SU-DHL-6 (cell line): ENCODE results near the gene UBAC2.

Experiments
- H2AFZ ChIP-seq: fragments of 200-600 bp; sonication (generic); 2 replicates; pipeline ENCODE4 v1.6.1; 2014; ENCODE audit warnings: low read depth, mild to moderate bottlenecking, moderate library complexity, mixed read lengths, antibody characterized with exemption, low read length; ENCODE audit not compliant: severe bottlenecking
- H3F3A ChIP-seq: fragments of 200-600 bp; shearing (Covaris generic); 2 replicates; pipeline ENCODE4 v1.6.0; 2016; ENCODE audit warnings: antibody characterized with exemption, mild to moderate bottlenecking; ENCODE audit not compliant: insufficient read depth
- H3K27ac ChIP-seq: fragments of 200-600 bp; sonication (generic); 2 replicates; pipeline ENCODE4 v1.5.1; 2016; ENCODE audit warnings: low read depth, mild to moderate bottlenecking, low read length, moderate library complexity, mixed read lengths
- H3K27me3 ChIP-seq: fragments of 200-600 bp; sonication (generic), shearing (Covaris generic); 2 replicates; pipeline ENCODE4 v1.6.0; 2014; ENCODE audit warnings: mild to moderate bottlenecking, low read length
- H3K36me3 ChIP-seq: fragments of 200-600 bp; sonication (generic); 2 replicates; pipeline ENCODE4 v1.6.1; 2014; ENCODE audit warnings: mild to moderate bottlenecking, low read length, mixed read lengths
- H3K4me2 ChIP-seq: fragments of 300-600, 200-600 bp; shearing (Covaris generic), sonication (generic); 2 replicates; pipeline ENCODE4 v1.6.0; 2014; ENCODE audit warnings: low read length, low read depth, mild to moderate bottlenecking; ENCODE audit not compliant: poor library complexity, severe bottlenecking
- H3K4me3 ChIP-seq: fragments of 200-600 bp; sonication (generic); 2 replicates; pipeline ENCODE4 v1.5.1; 2014; ENCODE audit warnings: antibody characterized with exemption, low read length, mild to moderate bottlenecking, mixed read lengths; ENCODE audit not compliant: insufficient read depth, poor library complexity, severe bottlenecking
- H3K79me2 ChIP-seq: fragments of 200-600 bp; sonication (generic); 2 replicates; pipeline ENCODE4 v1.6.1; 2014; ENCODE audit warnings: mild to moderate bottlenecking, low read length, moderate library complexity; ENCODE audit not compliant: insufficient read depth
- H3K9ac ChIP-seq: fragments of 200-600 bp; sonication (generic); 2 replicates; pipeline ENCODE4 v1.7.0; 2014; ENCODE audit warnings: mild to moderate bottlenecking, low read length
- H3K9me2 ChIP-seq: fragments of 200-600 bp; sonication (generic); replicated peaks from 2 replicates; pipeline ENCODE4 v1.6.1; 2014; ENCODE audit warnings: low read length; ENCODE audit not compliant: insufficient read depth
- H3K9me3 ChIP-seq: fragments of 200-600 bp; sonication (generic); 2 replicates; pipeline ENCODE4 v1.6.1; 2014; ENCODE audit warnings: low read length, mixed read lengths; ENCODE audit not compliant: insufficient read depth
- H4K20me1 ChIP-seq: fragments of 200-600 bp; sonication (generic); 2 replicates; pipeline ENCODE4 v1.6.1; 2014; ENCODE audit warnings: low read depth, mild to moderate bottlenecking, antibody characterized with exemption, low read length, moderate library complexity, mixed read lengths
- CTCF ChIP-seq: fragments of 200-600 bp; sonication (generic); IDR thresholded peaks from one replicate; pipeline ENCODE4 v1.5.1; 2017; ENCODE audit warnings: antibody characterized with exemption, mild to moderate bottlenecking, low read length, moderate library complexity; ENCODE audit not compliant: insufficient read depth, poor library complexity, severe bottlenecking
- EZH2phosphoT487 ChIP-seq: fragments of 200-600 bp; sonication (generic), shearing (Covaris generic); conservative IDR thresholded peaks from 2 replicates; pipeline ENCODE4 v1.6.1; 2018; ENCODE audit warnings: mild to moderate bottlenecking, antibody characterized with exemption, low read length, moderate library complexity, mixed read lengths

The UBAC2 gene

GRCh38 chr13:99405966-99406365 is 205.3 kb downstream of the UBAC2 start:
- H3K79me2 ChIP-seq = no peaks in the 10 kb centered on the region
- H3K27me3 ChIP-seq = no peaks in the 10 kb centered on the region
- H3K36me3 ChIP-seq = no peaks in the 10 kb centered on the region
- H3K4me2 ChIP-seq = no peak overlapping the region
- no peak for TF ChIP-seq EZH2phosphoT487
- no peak for TF ChIP-seq CTCF
- no peak overlapping the region for H3K27ac ChIP-seq
- no peaks in the 10 kb centered on the region for H3K9me3 ChIP-seq
- H3K4me3 ChIP-seq = no peak overlapping the region
- H4K20me1 ChIP-seq = no peaks in the 10 kb centered on the region
- no peak overlapping the region for H3K9ac ChIP-seq
- no peaks in the 10 kb centered on the region for H3K9me2 ChIP-seq
- H2AFZ ChIP-seq = no peak overlapping the region
- H3F3A ChIP-seq = no peaks in the 10 kb centered on the region

GRCh38 chr13:99406799-99407201 is 206.1 kb downstream of the UBAC2 start:
- H3K27me3 ChIP-seq = no peaks in the 10 kb centered on the region
- no peak overlapping the region for H3K27ac ChIP-seq
- H2AFZ ChIP-seq = no peak overlapping the region
- H3K4me3 ChIP-seq = no peak overlapping the region
- no peaks in the 10 kb centered on the region for H3K36me3 ChIP-seq
- H3K9me3 ChIP-seq = no peaks in the 10 kb centered on the region
- H3K9ac ChIP-seq = no peak overlapping the region
- H3F3A ChIP-seq = no peaks in the 10 kb centered on the region
- H4K20me1 ChIP-seq = no peaks in the 10 kb centered on the region
- no peaks in the 10 kb centered on the region for H3K79me2 ChIP-seq
- TF ChIP-seq EZH2phosphoT487 (no peak), CTCF (no peak)
- no peak overlapping the region for H3K4me2 ChIP-seq
- no peaks in the 10 kb centered on the region for H3K9me2 ChIP-seq

DNA sequence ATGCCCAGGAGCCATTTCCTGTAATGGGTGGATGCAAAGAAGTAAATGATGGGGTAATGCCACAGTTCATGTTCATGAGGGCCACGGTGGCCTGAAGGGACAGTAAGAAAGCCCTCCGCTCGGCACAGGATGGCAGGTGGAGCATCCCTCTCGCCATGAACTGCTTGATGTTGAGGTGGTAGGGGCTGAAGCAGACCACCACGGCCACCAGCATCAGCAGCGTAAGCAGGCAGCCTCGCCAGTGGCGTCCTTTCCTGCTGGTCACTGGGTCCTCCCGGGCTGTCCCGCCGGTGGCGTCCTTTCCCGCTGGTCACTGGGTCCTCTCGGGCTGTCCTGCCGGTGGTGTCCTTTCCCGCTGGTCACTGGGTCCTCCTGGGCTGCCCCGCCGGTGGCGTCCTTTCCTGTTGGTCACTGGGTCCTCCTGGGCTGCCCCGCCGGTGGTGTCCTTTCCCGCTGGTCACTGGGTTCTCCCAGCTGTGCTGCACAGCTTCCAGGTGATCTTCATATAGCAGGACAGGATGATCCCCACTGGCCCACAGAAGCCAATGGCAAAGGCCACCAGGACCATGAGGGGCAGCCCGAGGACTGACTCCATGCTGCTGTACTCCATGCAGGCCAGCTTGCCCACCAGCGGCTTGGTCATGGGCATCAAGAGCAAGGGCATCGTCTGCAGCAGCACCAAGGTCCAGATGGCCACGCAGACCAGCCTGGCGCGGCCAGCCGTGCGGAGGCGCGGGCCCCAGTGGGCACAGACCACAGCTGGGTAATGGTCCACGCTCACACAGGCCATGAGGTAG is 207.4 kb downstream of the UBAC2 start:
- no peaks in the 10 kb centered on the region for H3K27me3 ChIP-seq
- H3K4me2 ChIP-seq = no peak overlapping the region
- H4K20me1 ChIP-seq = no peaks in the 10 kb centered on the region
- no peak overlapping the region for H3K4me3 ChIP-seq
- no peaks in the 10 kb centered on the region for H3K36me3 ChIP-seq
- no peaks in the 10 kb centered on the region for H3F3A ChIP-seq
- no peak for TF ChIP-seq CTCF
- TF ChIP-seq EZH2phosphoT487 = no peak
- H3K9me2 ChIP-seq = no peaks in the 10 kb centered on the region
- no peak overlapping the region for H2AFZ ChIP-seq
- no peaks in the 10 kb centered on the region for H3K79me2 ChIP-seq
- H3K27ac ChIP-seq = no peak overlapping the region
- H3K9me3 ChIP-seq = no peaks in the 10 kb centered on the region
- no peak overlapping the region for H3K9ac ChIP-seq
